SK-N-SH treated with all-trans-retinoic acid at 6 μM for 48 hours (cell line): Measurements from ENCODE around the gene VMAC.

Experiments used
- ATAC-seq: fragments of 200-7000 bp; cut with Tn5 transposase; 3 replicates; pipeline ENCODE4 v1.9.1; 2020; ENCODE audit warnings: mild to moderate bottlenecking, moderate library complexity
- ARNTL ChIP-seq: fragments of 450-650 bp; formaldehyde crosslinking; IDR thresholded peaks from 2 replicates; pipeline ENCODE4 v1.5.0; 2020; ENCODE audit warnings: low read depth, mild to moderate bottlenecking, moderate library complexity, borderline replicate concordance
- BACH2 ChIP-seq: fragments of 250-450 bp; sonication (Bioruptor Pico); IDR thresholded peaks from 2 replicates; pipeline ENCODE4 v1.9.0; 2021; ENCODE audit warnings: mild to moderate bottlenecking, borderline replicate concordance
- CREB5 ChIP-seq: fragments of 250-450 bp; sonication (Bioruptor Pico); IDR thresholded peaks from 2 replicates; pipeline ENCODE4 v1.5.1; 2020; ENCODE audit warnings: low read depth, mild to moderate bottlenecking, moderate library complexity
- CSDC2 ChIP-seq: fragments of 250-450 bp; sonication (Bioruptor Pico); IDR thresholded peaks from 2 replicates; pipeline ENCODE4 v1.5.0; 2020; ENCODE audit warnings: mild to moderate bottlenecking, moderate library complexity
- CSRNP3 ChIP-seq: fragments of 250-450 bp; sonication (Bioruptor Pico); IDR thresholded peaks from 2 replicates; pipeline ENCODE4 v1.5.1; 2021; ENCODE audit warnings: mild to moderate bottlenecking, moderate library complexity
- ESRRG ChIP-seq: fragments of 250-450 bp; sonication (Bioruptor Pico); IDR thresholded peaks from 2 replicates; pipeline ENCODE4 v1.6.1; 2021; ENCODE audit warnings: mild to moderate bottlenecking
- GLIS3 ChIP-seq: fragments of 250-450 bp; sonication (Bioruptor Pico); IDR thresholded peaks from 2 replicates; pipeline ENCODE4 v1.5.0; 2020; ENCODE audit warnings: mild to moderate bottlenecking, moderate library complexity
- ISL1 ChIP-seq: fragments of 250-450 bp; sonication (Bioruptor Pico); IDR thresholded peaks from 2 replicates; pipeline ENCODE4 v2.1.2; 2022; ENCODE audit warnings: mild to moderate bottlenecking, moderate library complexity
- PATZ1 ChIP-seq: fragments of 250-450 bp; sonication (Bioruptor Pico); IDR thresholded peaks from 2 replicates; pipeline ENCODE4 v1.8.0; 2020; ENCODE audit warnings: mild to moderate bottlenecking, moderate library complexity, borderline replicate concordance
- PPARA ChIP-seq: fragments of 250-450 bp; sonication (Bioruptor Pico); IDR thresholded peaks from 2 replicates; pipeline ENCODE4 v1.5.0; 2020; ENCODE audit warnings: mild to moderate bottlenecking, borderline replicate concordance
- RARB ChIP-seq: fragments of 250-450 bp; sonication (Bioruptor Pico); IDR thresholded peaks from 2 replicates; pipeline ENCODE4 v1.8.0; 2021; ENCODE audit warnings: mild to moderate bottlenecking, moderate library complexity
- SNAI2 ChIP-seq: fragments of 250-450 bp; sonication (Bioruptor Pico); IDR thresholded peaks from 2 replicates; pipeline ENCODE4 v1.5.0; 2020; ENCODE audit warnings: mild to moderate bottlenecking, moderate library complexity
- TCF4 ChIP-seq: fragments of 250-450 bp; sonication (Bioruptor Pico); IDR thresholded peaks from 2 replicates; pipeline ENCODE4 v1.8.0; 2021; ENCODE audit warnings: mild to moderate bottlenecking, moderate library complexity, borderline replicate concordance
- ZC3H10 ChIP-seq: fragments of 250-450 bp; sonication (Bioruptor Pico); IDR thresholded peaks from 2 replicates; pipeline ENCODE4 v1.5.1; 2021; ENCODE audit warnings: mild to moderate bottlenecking, moderate library complexity
- ZFP3 ChIP-seq: fragments of 250-450 bp; sonication (Bioruptor Pico); IDR thresholded peaks from 2 replicates; pipeline ENCODE4 v1.5.0; 2020; ENCODE audit warnings: mild to moderate bottlenecking, moderate library complexity
- ZNF565 ChIP-seq: fragments of 450-650 bp; formaldehyde crosslinking; conservative IDR thresholded peaks from 2 replicates; pipeline ENCODE4 v1.5.0; 2020; ENCODE audit warnings: low read depth, mild to moderate bottlenecking, moderate library complexity
- ZNF70 ChIP-seq: fragments of 450-650 bp; formaldehyde crosslinking; IDR thresholded peaks from 2 replicates; pipeline ENCODE4 v1.5.0; 2020; ENCODE audit warnings: mild to moderate bottlenecking, moderate library complexity
- ZNF8 ChIP-seq: fragments of 450-650 bp; formaldehyde crosslinking; IDR thresholded peaks from 2 replicates; pipeline ENCODE4 v1.5.0; 2020; ENCODE audit warnings: mild to moderate bottlenecking, moderate library complexity
- TF ChIP-seq, protein P1 (sequence below): fragments of 250-450 bp; sonication (Bioruptor Pico); IDR thresholded peaks from 2 replicates; pipeline ENCODE4 v1.5.0; 2020; ENCODE audit warnings: mild to moderate bottlenecking, moderate library complexity

The VMAC gene

GRCh38 chr19:5894704-5895349, 9.8 kb upstream of the VMAC start:
- no peak for ATAC-seq
- TF ChIP-seq ZNF70 (CRISPR knock-in tag) (no peak), ZNF565 (CRISPR knock-in tag) (no peak), SNAI2 (CRISPR knock-in tag) (no peak), BACH2 (no peak), PATZ1 (CRISPR knock-in tag) (no peak), PPARA (CRISPR knock-in tag) (no peak), ZNF8 (CRISPR knock-in tag) (no peak), ESRRG (CRISPR knock-in tag) (no peak), GLIS3 (CRISPR knock-in tag) (no peak), TCF4 (CRISPR knock-in tag) (no peak; the same call in 1 of the 2 replicates), ZC3H10 (no peak), ARNTL (no peak), ZFP3 (no peak)
- TF ChIP-seq, protein P1, sequence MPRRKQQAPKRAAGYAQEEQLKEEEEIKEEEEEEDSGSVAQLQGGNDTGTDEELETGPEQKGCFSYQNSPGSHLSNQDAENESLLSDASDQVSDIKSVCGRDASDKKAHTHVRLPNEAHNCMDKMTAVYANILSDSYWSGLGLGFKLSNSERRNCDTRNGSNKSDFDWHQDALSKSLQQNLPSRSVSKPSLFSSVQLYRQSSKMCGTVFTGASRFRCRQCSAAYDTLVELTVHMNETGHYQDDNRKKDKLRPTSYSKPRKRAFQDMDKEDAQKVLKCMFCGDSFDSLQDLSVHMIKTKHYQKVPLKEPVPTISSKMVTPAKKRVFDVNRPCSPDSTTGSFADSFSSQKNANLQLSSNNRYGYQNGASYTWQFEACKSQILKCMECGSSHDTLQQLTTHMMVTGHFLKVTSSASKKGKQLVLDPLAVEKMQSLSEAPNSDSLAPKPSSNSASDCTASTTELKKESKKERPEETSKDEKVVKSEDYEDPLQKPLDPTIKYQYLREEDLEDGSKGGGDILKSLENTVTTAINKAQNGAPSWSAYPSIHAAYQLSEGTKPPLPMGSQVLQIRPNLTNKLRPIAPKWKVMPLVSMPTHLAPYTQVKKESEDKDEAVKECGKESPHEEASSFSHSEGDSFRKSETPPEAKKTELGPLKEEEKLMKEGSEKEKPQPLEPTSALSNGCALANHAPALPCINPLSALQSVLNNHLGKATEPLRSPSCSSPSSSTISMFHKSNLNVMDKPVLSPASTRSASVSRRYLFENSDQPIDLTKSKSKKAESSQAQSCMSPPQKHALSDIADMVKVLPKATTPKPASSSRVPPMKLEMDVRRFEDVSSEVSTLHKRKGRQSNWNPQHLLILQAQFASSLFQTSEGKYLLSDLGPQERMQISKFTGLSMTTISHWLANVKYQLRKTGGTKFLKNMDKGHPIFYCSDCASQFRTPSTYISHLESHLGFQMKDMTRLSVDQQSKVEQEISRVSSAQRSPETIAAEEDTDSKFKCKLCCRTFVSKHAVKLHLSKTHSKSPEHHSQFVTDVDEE (CRISPR knock-in tag) = no peak

GRCh38 chr19:5895409-5895808, 9.3 kb upstream of the VMAC start:
- no peak for TF ChIP-seq ISL1
- TF ChIP-seq ZNF70 (CRISPR knock-in tag) = no peak
- TF ChIP-seq ARNTL = no peak
- no peak for TF ChIP-seq BACH2
- TF ChIP-seq, protein P1 (CRISPR knock-in tag) = no peak
- TF ChIP-seq ZC3H10 = no peak
- TF ChIP-seq ZNF8 (CRISPR knock-in tag) = no peak
- TF ChIP-seq GLIS3 (CRISPR knock-in tag) = no peak
- no peak for TF ChIP-seq RARB
- no peak for ATAC-seq

DNA sequence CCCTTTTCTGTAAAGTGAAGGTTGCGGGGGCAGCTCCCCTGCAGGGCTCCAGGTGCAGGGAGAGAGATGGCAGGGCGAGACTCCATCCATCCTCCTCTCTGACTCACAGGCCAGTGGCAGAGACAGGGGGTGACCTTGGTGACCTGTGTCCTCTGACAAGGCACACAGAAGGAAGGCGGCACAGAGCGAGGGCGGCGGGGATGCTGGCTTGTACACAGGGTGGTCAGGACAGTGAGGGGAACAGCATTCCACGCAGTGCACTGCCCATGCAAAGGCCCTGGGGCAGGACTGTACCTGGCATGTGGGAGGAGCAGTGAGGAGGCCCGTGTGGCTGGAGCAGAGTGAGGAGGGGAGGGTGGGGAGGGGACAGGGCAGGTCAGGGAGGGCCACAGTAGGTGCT, 8.8 kb upstream of the VMAC start:
- TF ChIP-seq, protein P1 (CRISPR knock-in tag) = no peak
- no peak for TF ChIP-seq ZC3H10
- no peak for TF ChIP-seq PPARA (CRISPR knock-in tag)
- TF ChIP-seq ZNF565 (CRISPR knock-in tag) = no peak
- TF ChIP-seq PATZ1 (CRISPR knock-in tag) = no peak
- no peak for TF ChIP-seq CREB5 (CRISPR knock-in tag)
- no peak for TF ChIP-seq ZNF70 (CRISPR knock-in tag)
- TF ChIP-seq ZNF8 (CRISPR knock-in tag) = no peak
- no peak for TF ChIP-seq ESRRG (CRISPR knock-in tag)
- TF ChIP-seq CSRNP3 (CRISPR knock-in tag) = no peak
- TF ChIP-seq CSDC2 (CRISPR knock-in tag) = no peak
- no peak for TF ChIP-seq GLIS3 (CRISPR knock-in tag)
- no peak for TF ChIP-seq SNAI2 (CRISPR knock-in tag)
- ATAC-seq = no peak
